CD4-positive, alpha-beta T cell (primary cell): ENCODE measurements around the gene RASA3. TPM values are rescaled to one million over a fixed set of nuclear protein-coding genes. Genes with fewer than 3 reads are reported as not detected.

Experiments
- ATAC-seq: fragments of 200-7000 bp; cut with Tn5 transposase; one replicate; pipeline ENCODE4 v1.10.0; 2022; ENCODE audit warnings: mild to moderate bottlenecking; ENCODE audit not compliant: poor library complexity
- CTCF ChIA-PET: fragments of 350-600 bp; sonication (Branson Sonifier 250); formaldehyde crosslinking; loops from one replicate; lab custom pipeline; 2021; ENCODE audit warnings: antibody characterized with exemption, inconsistent platforms; lab: Charles Lee
- POLR2A ChIA-PET: fragments of 350-600 bp; sonication (Branson Sonifier 250); formaldehyde crosslinking; loops from one replicate; lab custom pipeline; 2021; ENCODE audit warnings: antibody characterized with exemption, inconsistent platforms; lab: Charles Lee
- DNase-seq, 14 experiments: peaks; one replicate each; pipeline ENCODE4 v3.0.0-alpha.2; 2013 to 2020; ENCODE audit warnings: mixed read lengths in 2 of 14
- H3K27ac ChIP-seq, 2 donors: one replicate each; pipeline versions ENCODE4 v1.5.1 to v1.7.0; 2013; ENCODE audit warnings: low read length in 2 of 2, low read depth in 1 of 2, mild to moderate bottlenecking in 1 of 2
- H3K27me3 ChIP-seq, 2 experiments: 1 replicate in 1 of 2; 2 replicates in 1 of 2; pipeline versions ENCODE4 v1.6.1 to v1.7.0; 2013; ENCODE audit warnings: low read length in 2 of 2, control low read depth in 1 of 2, mild to moderate bottlenecking in 1 of 2, moderate library complexity in 1 of 2; ENCODE audit not compliant: insufficient read depth in 2 of 2, control insufficient read depth in 1 of 2
- H3K36me3 ChIP-seq: one replicate; pipeline ENCODE4 v1.6.1; 2013; ENCODE audit warnings: low read length, control low read depth; ENCODE audit not compliant: insufficient read depth
- H3K4me1 ChIP-seq: one replicate; pipeline ENCODE4 v1.6.1; 2013; ENCODE audit warnings: low read length, control low read depth; ENCODE audit not compliant: insufficient read depth
- H3K4me3 ChIP-seq: one replicate; pipeline ENCODE4 v1.5.1; 2013; ENCODE audit warnings: mild to moderate bottlenecking, low read length, moderate library complexity
- H3K9me3 ChIP-seq, 2 experiments: 1 replicate in 1 of 2; 2 replicates in 1 of 2; pipeline versions ENCODE4 v1.6.1 to v1.7.0; 2013; ENCODE audit warnings: low read length in 2 of 2, mild to moderate bottlenecking in 2 of 2, control low read depth in 1 of 2, moderate library complexity in 1 of 2; ENCODE audit not compliant: control insufficient read depth in 1 of 2, insufficient read depth in 1 of 2
- H3K27ac Mint-ChIP-seq: one replicate; pipeline ENCODE4 v1.8.0; 2020; ENCODE audit warnings: mixed read lengths
- H3K27me3 Mint-ChIP-seq: one replicate; pipeline ENCODE4 v1.8.0; 2021; ENCODE audit warnings: mixed read lengths
- H3K36me3 Mint-ChIP-seq: one replicate; pipeline ENCODE4 v1.8.0; 2021; ENCODE audit warnings: low read depth, mixed read lengths
- H3K4me1 Mint-ChIP-seq: one replicate; pipeline ENCODE4 v1.8.0; 2021; ENCODE audit warnings: low read depth, mixed read lengths
- H3K4me3 Mint-ChIP-seq: one replicate; pipeline ENCODE4 v1.8.0; 2020; ENCODE audit warnings: mild to moderate bottlenecking, mixed read lengths
- H3K9me3 Mint-ChIP-seq: one replicate; pipeline ENCODE4 v1.8.0; 2020; ENCODE audit warnings: mixed read lengths
- CTCF ChIP-seq: fragments of 200-600 bp; IDR thresholded peaks from one replicate; pipeline ENCODE4 v1.8.0; 2022; ENCODE audit warnings: antibody characterized with exemption, mild to moderate bottlenecking
- intact Hi-C, 2 experiments: fragments of 100-400 bp; cut with DNase I in 1 of 2; cut with micrococcal nuclease in 1 of 2; formaldehyde crosslinking; loops; one replicate each; pipeline versions ENCODE4 v1.15.1 to v1.9.0; 2023 to 2025; cut with DNase I, micrococcal nuclease
- total RNA-seq, 174 experiments: library from RNA in 2 of 174; stranded (reverse) in 2 of 174; gene quantifications; one replicate each; pipeline ENCODE4 v1.2.3 and lab custom pipeline; 2021 to 2026

Gene RASA3
- total RNA-seq, 2 experiments from 2014 or later: 181 to 184 TPM

GRCh38 chr13:114154476-114154875 is 22.1 kb upstream of the RASA3 start:
- Mint-ChIP-seq H3K36me3 (peaks cover 11% of the 10 kb centered on the region), H3K27me3 (no peaks in the 10 kb centered on the region), H3K27ac (peak overlapping the region; percentile 95), H3K4me3 (peak overlapping the region; percentile 70), H3K9me3 (no peaks in the 10 kb centered on the region), H3K4me1 (peaks cover 86% of the 10 kb centered on the region)
- DNase-seq (no peak), ATAC-seq (peak; percentile 20)
- CTCF ChIA-PET: no interaction called here
- Histone ChIP-seq H3K27me3 (no peaks in the 10 kb centered on the region), H3K36me3 (no peaks in the 10 kb centered on the region), H3K4me3 (no peak overlapping the region), H3K27ac (peak overlapping the region in 1 of 2 donors; percentile 31), H3K4me1 (peaks cover 75% of the 10 kb centered on the region), H3K9me3 (peaks cover 0 to 8% of the 10 kb centered on the region in 2 experiments)
- intact Hi-C loops: no loop called here
- POLR2A ChIA-PET: no interaction called here
- TF ChIP-seq CTCF: no peak

- intact Hi-C loops: no loop called here
- Mint-ChIP-seq H3K4me1 (peaks cover 86% of the 10 kb centered on the region), H3K27me3 (no peaks in the 10 kb centered on the region), H3K9me3 (no peaks in the 10 kb centered on the region), H3K4me3 (peak overlapping the region; percentile 70), H3K36me3 (peaks cover 14% of the 10 kb centered on the region), H3K27ac (peak overlapping the region; percentile 95)
- ATAC-seq: no peak
- Histone ChIP-seq H3K27ac (no peak overlapping the region), H3K36me3 (no peaks in the 10 kb centered on the region), H3K27me3 (no peaks in the 10 kb centered on the region), H3K4me3 (no peak overlapping the region), H3K4me1 (peaks cover 83% of the 10 kb centered on the region), H3K9me3 (peaks cover 0 to 8% of the 10 kb centered on the region in 2 experiments)
- ChIA-PET POLR2A (interaction anchor here (1.6 to 2.9 kb wide), 2 partner anchors 11 to 66 kb away, joined by 3 to 24 read pairs; no protein-coding TSS in a partner anchor), CTCF (no interaction called here)
- DNase-seq: peak in 1 of 14 experiments; percentile 19
- TF ChIP-seq CTCF: peak; percentile 9
These were observed 21.2 kb upstream of the RASA3 start for GRCh38 chr13:114153485-114154080.

GRCh38 chr13:114152831-114153371 is 20.5 kb upstream of the RASA3 start:
- H3K27ac Mint-ChIP-seq: peak overlapping the region; percentile 95
- H3K27me3 ChIP-seq: no peaks in the 10 kb centered on the region
- POLR2A ChIA-PET: interaction anchor here (0.8 to 3.4 kb wide), 6 partner anchors 9 to 74 kb away, joined by 3 to 24 read pairs (median 14); no protein-coding TSS in a partner anchor
- ATAC-seq (no peak), DNase-seq (no peak)
- no peak for TF ChIP-seq CTCF
- H3K36me3 Mint-ChIP-seq: peaks cover 16% of the 10 kb centered on the region
- peaks cover 83% of the 10 kb centered on the region for H3K4me1 ChIP-seq
- no peak overlapping the region for H3K4me3 Mint-ChIP-seq
- CTCF ChIA-PET: interaction anchor here (1.3 kb wide), 1 partner anchor 10 kb away, joined by 3 read pairs; no protein-coding TSS in a partner anchor
- H3K4me3 ChIP-seq: no peak overlapping the region
- no peaks in the 10 kb centered on the region for H3K36me3 ChIP-seq
- H3K27me3 Mint-ChIP-seq: no peaks in the 10 kb centered on the region
- peak overlapping the region in 1 of 2 donors; percentile 22 for H3K27ac ChIP-seq
- H3K4me1 Mint-ChIP-seq: peaks cover 86% of the 10 kb centered on the region
- intact Hi-C loops: no loop called here
- peaks cover 0 to 8% of the 10 kb centered on the region in 2 experiments for H3K9me3 ChIP-seq
- H3K9me3 Mint-ChIP-seq: no peaks in the 10 kb centered on the region
